Vagina (tissue), 2 donors: ENCODE measurements around the gene E2F1. TPM values are rescaled to one million over a fixed set of nuclear protein-coding genes. Genes with fewer than 3 reads are reported as not detected.

Experiments used
- DNase-seq, 2 donors: peaks; one replicate each; pipeline ENCODE4 v3.0.0-alpha.2; 2017; ENCODE audit errors: extremely low spot score in 2 of 2
- H3K27ac ChIP-seq: fragments of 200-600 bp; sonication (generic); one replicate; pipeline ENCODE4 v1.5.1; 2019
- H3K27me3 ChIP-seq: fragments of 200-600 bp; sonication (generic); one replicate; pipeline ENCODE4 v1.5.1; 2019
- H3K36me3 ChIP-seq, 2 donors: fragments of 200-600 bp; sonication (generic); one replicate each; pipeline ENCODE4 v1.5.1; 2017 to 2019
- H3K4me1 ChIP-seq: fragments of 200-600 bp; sonication (generic); one replicate; pipeline ENCODE4 v1.5.1; 2019
- H3K4me3 ChIP-seq, 2 donors: fragments of 200-600 bp; sonication (generic); 1 replicate in 1 of 2; 2 replicates in 1 of 2; pipeline ENCODE4 v1.5.1; 2016 to 2019
- H3K9me3 ChIP-seq: fragments of 200-600 bp; sonication (generic); one replicate; pipeline ENCODE4 v1.5.1; 2019
- CTCF ChIP-seq, 3 experiments: fragments of 450-650 bp in 2 of 3; fragments of 200-600 bp in 1 of 3; sonication (generic) in 1 of 3; IDR thresholded peaks; one replicate each; pipeline ENCODE4 v1.5.1; 2017 to 2019; ENCODE audit warnings: antibody characterized with exemption in 3 of 3, mild to moderate bottlenecking in 2 of 3, moderate library complexity in 2 of 3
- POLR2A ChIP-seq, 2 donors: fragments of 450-650 bp; IDR thresholded peaks; one replicate each; pipeline ENCODE4 v1.6.1; 2017; ENCODE audit warnings: antibody characterized with exemption in 2 of 2, mild to moderate bottlenecking in 2 of 2, moderate library complexity in 2 of 2
- POLR2AphosphoS5 ChIP-seq, 2 donors: sonication (generic); formaldehyde crosslinking; IDR thresholded peaks; one replicate each; pipeline ENCODE4 v1.9.0; 2017; ENCODE audit warnings: antibody characterized with exemption in 2 of 2, mild to moderate bottlenecking in 2 of 2, low read depth in 1 of 2; ENCODE audit not compliant: insufficient read depth in 1 of 2
- intact Hi-C: fragments of 100-400 bp; cut with DNase I; formaldehyde crosslinking; loops from one replicate; pipeline ENCODE4 v1.15.1; 2023
- total RNA-seq: library from RNA; depleted of rRNA; stranded (reverse); fragments of >200 nt; gene quantifications from one replicate; pipeline ENCODE4 v1.2.3, GENCODE V29; 2016

The E2F1 gene
- total RNA-seq, 1 donor from 2014 or later: 0.49 TPM

DNA sequence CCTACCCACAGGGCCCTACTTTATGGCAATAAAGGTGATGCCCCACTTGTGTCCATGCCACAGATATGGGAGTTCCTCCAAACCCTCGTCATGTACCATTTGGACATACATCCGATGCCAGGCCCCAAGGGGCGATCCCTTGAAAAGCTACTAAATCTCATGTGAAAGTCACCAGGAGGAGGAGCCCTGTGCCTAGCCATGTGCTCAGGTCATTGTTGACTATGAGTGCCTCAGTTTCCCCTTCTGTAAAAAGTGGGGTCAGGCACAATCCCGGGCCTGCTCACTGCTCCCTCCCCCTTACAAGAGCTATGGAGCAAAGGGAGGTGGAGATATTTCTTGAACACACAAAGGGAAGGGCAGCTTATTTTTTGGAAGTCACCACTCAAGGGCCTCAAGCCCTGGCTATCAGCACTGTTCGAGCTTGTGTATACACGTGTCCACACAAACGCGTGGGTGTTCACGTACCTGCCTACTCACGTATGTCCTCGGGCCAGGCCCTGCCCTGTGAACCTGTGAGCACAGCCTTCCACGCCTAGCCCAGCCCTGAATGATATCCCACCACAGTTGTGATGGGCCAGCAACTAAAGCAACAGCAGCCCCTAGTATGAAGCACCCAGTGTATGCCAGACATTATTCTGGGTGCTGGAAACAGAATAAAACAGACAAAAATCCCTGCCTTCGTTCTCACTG is 17.6 kb downstream of the E2F1 start:
- no peaks in the 10 kb centered on the region for H3K36me3 ChIP-seq
- intact Hi-C loops: loop anchor here (5.0 kb wide), 1 partner anchor 211 kb away; no protein-coding TSS in a partner anchor
- peak overlapping the region; percentile 91 for H3K27ac ChIP-seq
- H3K9me3 ChIP-seq: no peaks in the 10 kb centered on the region
- no peak overlapping the region for H3K4me3 ChIP-seq
- no peak for DNase-seq
- TF ChIP-seq POLR2A (IDR thresholded peaks at IDR 0.05) (no peak), CTCF (IDR thresholded peaks at IDR 0.05) (no peak), POLR2AphosphoS5 (IDR thresholded peaks at IDR 0.05; ENCODE audit: insufficient read depth in 1 of 2, low read depth in 1 of 2) (no peak)
- H3K4me1 ChIP-seq: peaks cover 54% of the 10 kb centered on the region
- no peaks in the 10 kb centered on the region for H3K27me3 ChIP-seq

DNA sequence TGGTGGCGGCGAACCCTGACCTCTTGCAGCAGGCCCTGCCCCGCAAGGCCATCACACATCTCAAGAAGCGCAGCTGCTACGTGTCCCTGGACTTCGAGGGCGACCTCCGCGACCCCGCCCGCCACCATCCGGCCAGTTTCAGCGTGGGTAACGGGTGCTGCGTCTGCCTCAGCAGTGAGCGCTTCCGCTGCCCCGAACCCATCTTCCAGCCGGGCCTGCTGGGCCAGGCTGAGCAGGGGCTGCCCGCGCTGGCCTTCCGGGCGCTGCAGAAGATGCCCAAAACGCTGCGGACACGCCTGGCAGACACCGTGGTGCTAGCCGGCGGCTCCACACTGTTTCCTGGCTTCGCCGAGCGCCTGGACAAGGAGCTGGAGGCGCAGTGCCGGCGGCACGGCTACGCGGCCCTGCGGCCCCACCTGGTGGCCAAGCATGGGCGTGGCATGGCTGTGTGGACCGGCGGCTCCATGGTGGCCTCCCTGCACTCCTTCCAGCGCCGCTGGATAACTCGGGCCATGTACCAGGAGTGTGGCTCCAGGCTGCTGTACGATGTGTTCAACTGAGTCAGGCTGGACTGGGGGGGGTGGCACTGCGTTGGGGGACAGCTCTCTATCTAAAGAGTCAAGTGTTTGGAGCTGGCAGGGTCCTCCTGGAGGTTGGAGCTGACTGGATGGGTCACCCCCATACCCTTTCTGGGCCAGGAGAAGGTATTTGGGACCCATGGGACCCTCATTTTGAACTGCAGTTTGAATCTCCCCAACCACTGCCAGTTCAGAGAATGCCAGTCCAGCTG is 18.3 kb downstream of the E2F1 start:
- Histone ChIP-seq H3K9me3 (no peaks in the 10 kb centered on the region), H3K4me1 (peaks cover 51% of the 10 kb centered on the region), H3K27ac (peak overlapping the region; percentile 91), H3K27me3 (no peaks in the 10 kb centered on the region), H3K4me3 (peak overlapping the region; percentile 66 to 68), H3K36me3 (no peaks in the 10 kb centered on the region)
- TF ChIP-seq POLR2AphosphoS5 (IDR thresholded peaks at IDR 0.05; ENCODE audit: insufficient read depth in 1 of 2, low read depth in 1 of 2) (peak in 1 of 2 donors; percentile 80), POLR2A (IDR thresholded peaks at IDR 0.05) (no peak), CTCF (IDR thresholded peaks at IDR 0.05) (peak; percentile 92 to 98 (median 96))
- intact Hi-C loops: loop anchor here (5.0 kb wide), 1 partner anchor 211 kb away; no protein-coding TSS in a partner anchor
- no peak for DNase-seq

- intact Hi-C loops: loop anchor here (5.0 kb wide), 1 partner anchor 210 kb away; no protein-coding TSS in a partner anchor
- Histone ChIP-seq H3K4me1 (peaks cover 51% of the 10 kb centered on the region), H3K9me3 (no peaks in the 10 kb centered on the region), H3K27me3 (no peaks in the 10 kb centered on the region), H3K4me3 (peak overlapping the region; percentile 66 to 68), H3K27ac (peak overlapping the region; percentile 91), H3K36me3 (no peaks in the 10 kb centered on the region)
- DNase-seq: no peak
- TF ChIP-seq POLR2AphosphoS5 (IDR thresholded peaks at IDR 0.05; ENCODE audit: insufficient read depth in 1 of 2, low read depth in 1 of 2): no peak
Observed at GRCh38 chr20:33667245-33667675, 18.9 kb downstream of the E2F1 start.

GRCh38 chr20:33666293-33667244 is 19.6 kb downstream of the E2F1 start, which contains the start of gene ACTL10:
TSS of gene ACTL10 (plus strand) at chr20:33666943. CDS start at chr20:33667498, 555 bp downstream.
- TF ChIP-seq POLR2A (IDR thresholded peaks at IDR 0.05) (peak in 1 of 2 donors; percentile 78), CTCF (IDR thresholded peaks at IDR 0.05) (peak in 1 of 3 experiments; percentile 27), POLR2AphosphoS5 (IDR thresholded peaks at IDR 0.05; ENCODE audit: insufficient read depth in 1 of 2, low read depth in 1 of 2) (peak; percentile 88 to 91)
- peak in 1 of 2 donors; percentile 98 for DNase-seq
- H3K4me3 ChIP-seq: peak within 1 kb of the TSS; percentile 66 to 68
- no peaks in the 10 kb centered on the region for H3K27me3 ChIP-seq
- H3K9me3 ChIP-seq: no peaks in the 10 kb centered on the region
- H3K27ac ChIP-seq: peak within 1 kb of the TSS; percentile 91
- H3K4me1 ChIP-seq: peaks cover 45% of the 10 kb centered on the region
- intact Hi-C loops: loop anchor here (5.0 kb wide), 1 partner anchor 209 kb away; no protein-coding TSS in a partner anchor
- H3K36me3 ChIP-seq: no peaks in the 10 kb centered on the region
